CD8-positive, alpha-beta memory T cell (primary cell): Measurements from ENCODE around the gene RNF115. TPM values are rescaled to one million over a fixed set of nuclear protein-coding genes. Genes with fewer than 3 reads are reported as not detected.

ENCODE experiments used
- CTCF ChIA-PET: fragments of 350-600 bp; sonication (Branson Sonifier 250); formaldehyde crosslinking; loops from one replicate; lab custom pipeline; 2021; ENCODE audit warnings: antibody characterized with exemption; lab: Charles Lee
- POLR2A ChIA-PET: fragments of 350-600 bp; sonication (Branson Sonifier 250); formaldehyde crosslinking; loops from one replicate; lab custom pipeline; 2021; ENCODE audit warnings: antibody characterized with exemption; lab: Charles Lee
- DNase-seq, 5 donors: peaks; one replicate each; pipeline versions ENCODE4 v3.0.0 to v3.0.0-alpha.2; 2020 to 2022; ENCODE audit warnings: mixed read lengths in 1 of 5
- H3K27ac ChIP-seq: one replicate; pipeline ENCODE4 v1.7.0; 2013; ENCODE audit warnings: low read depth, mild to moderate bottlenecking, low read length, moderate library complexity
- H3K27me3 ChIP-seq: 2 replicates; pipeline ENCODE4 v1.7.0; 2013; ENCODE audit warnings: low read length, mild to moderate bottlenecking; ENCODE audit not compliant: insufficient read depth, poor library complexity, severe bottlenecking
- H3K36me3 ChIP-seq: 2 replicates; pipeline ENCODE4 v1.7.0; 2013; ENCODE audit warnings: mild to moderate bottlenecking, low read length, moderate library complexity; ENCODE audit not compliant: insufficient read depth
- H3K4me1 ChIP-seq: 2 replicates; pipeline ENCODE4 v1.7.0; 2013; ENCODE audit warnings: mild to moderate bottlenecking, low read length, moderate library complexity; ENCODE audit not compliant: insufficient read depth
- H3K4me3 ChIP-seq: 2 replicates; pipeline ENCODE4 v1.7.0; 2013; ENCODE audit warnings: mild to moderate bottlenecking, low read length
- H3K9me3 ChIP-seq: 2 replicates; pipeline ENCODE4 v1.7.0; 2013; ENCODE audit warnings: mild to moderate bottlenecking, low read length
- H3K27ac Mint-ChIP-seq, 8 donors: one replicate each; pipeline ENCODE4 v1.8.0; 2020 to 2021; ENCODE audit warnings: mixed read lengths in 8 of 8, mild to moderate bottlenecking in 6 of 8, inconsistent platforms in 3 of 8, moderate library complexity in 3 of 8
- H3K27me3 Mint-ChIP-seq, 2 donors: one replicate each; pipeline ENCODE4 v1.8.0; 2020 to 2021; ENCODE audit warnings: mixed read lengths in 2 of 2, mild to moderate bottlenecking in 1 of 2, moderate library complexity in 1 of 2
- H3K36me3 Mint-ChIP-seq, 3 donors: one replicate each; pipeline ENCODE4 v1.8.0; 2020 to 2021; ENCODE audit warnings: mixed read lengths in 3 of 3, inconsistent platforms in 1 of 3, mild to moderate bottlenecking in 1 of 3
- H3K4me1 Mint-ChIP-seq, 3 donors: one replicate each; pipeline ENCODE4 v1.8.0; 2020 to 2021; ENCODE audit warnings: mixed read lengths in 3 of 3, inconsistent platforms in 1 of 3, mild to moderate bottlenecking in 1 of 3
- H3K4me3 Mint-ChIP-seq, 7 donors: one replicate each; pipeline ENCODE4 v1.8.0; 2020 to 2021; ENCODE audit warnings: mixed read lengths in 7 of 7, mild to moderate bottlenecking in 6 of 7, moderate library complexity in 4 of 7, inconsistent platforms in 2 of 7
- H3K9me3 Mint-ChIP-seq, 5 donors: one replicate each; pipeline ENCODE4 v1.8.0; 2020 to 2022; ENCODE audit warnings: mixed read lengths in 5 of 5, mild to moderate bottlenecking in 3 of 5, moderate library complexity in 2 of 5, inconsistent platforms in 1 of 5
- polyA plus RNA-seq: library from polyadenylated mRNA; unstranded; fragments of 300-500 nt; fragmentation: Illumina TruSeq; gene quantifications from one replicate; pipeline ENCODE4 v1.2.3, GENCODE V29; 2021
- total RNA-seq, 2 experiments: library from RNA; stranded (reverse); gene quantifications; one replicate each; pipeline ENCODE4 v1.2.3, GENCODE V29; 2021

Gene RNF115
- total and polyA plus RNA-seq, 3 experiments from 2014 or later: 9.1 to 17.8 (median 16.9) TPM

DNA sequence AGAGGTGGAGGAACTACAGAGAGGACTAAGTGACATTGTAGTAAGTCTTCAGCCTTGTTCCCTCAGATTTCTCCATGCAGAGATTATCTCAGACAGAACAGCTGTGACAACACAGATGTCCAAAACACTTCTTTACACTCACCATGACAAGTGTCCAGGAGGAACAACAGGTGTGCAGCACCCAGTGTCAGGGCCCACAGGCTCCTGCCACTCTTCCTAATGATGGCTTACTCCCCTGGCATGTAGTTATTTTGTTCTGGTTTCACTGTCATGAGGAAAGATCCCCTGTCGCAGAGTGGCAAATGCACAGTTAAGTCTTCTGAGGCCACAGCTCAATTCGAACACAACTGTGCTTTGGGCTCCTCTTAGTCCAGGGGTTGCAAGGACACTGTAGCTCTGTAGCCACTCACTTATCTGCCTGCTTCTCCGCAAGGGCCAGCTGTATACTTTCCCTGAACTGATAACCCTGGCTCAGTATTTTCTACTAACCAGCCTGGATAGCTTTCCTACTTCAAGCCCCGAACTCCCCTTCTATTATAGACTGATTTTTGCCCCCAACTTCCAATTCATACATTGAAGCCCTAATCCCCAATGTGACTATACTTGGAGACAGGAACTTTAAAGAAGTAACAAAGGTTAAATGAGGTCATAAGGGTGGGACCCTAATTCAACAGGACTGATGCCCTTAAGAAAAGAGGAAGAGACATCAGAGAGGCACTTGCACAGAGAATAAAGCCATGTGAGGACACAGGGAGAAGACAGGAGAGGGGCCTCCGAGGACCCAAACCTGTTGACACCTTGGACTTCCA lies 127.9 kb downstream of the RNF115 start:
- no peak for DNase-seq
- Histone ChIP-seq H3K27ac (no peak overlapping the region), H3K4me1 (peaks cover 4% of the 10 kb centered on the region), H3K9me3 (no peaks in the 10 kb centered on the region), H3K4me3 (no peak overlapping the region), H3K36me3 (no peaks in the 10 kb centered on the region), H3K27me3 (no peaks in the 10 kb centered on the region)
- peaks cover 0 to 2% (median 0%) of the 10 kb centered on the region in 3 donors for H3K36me3 Mint-ChIP-seq
- H3K27me3 Mint-ChIP-seq: no peaks in the 10 kb centered on the region
- no peak overlapping the region for H3K4me3 Mint-ChIP-seq
- peaks cover 11 to 15% (median 13%) of the 10 kb centered on the region in 3 donors for H3K4me1 Mint-ChIP-seq
- no peaks in the 10 kb centered on the region for H3K9me3 Mint-ChIP-seq
- CTCF ChIA-PET: no interaction called here
- POLR2A ChIA-PET: no interaction called here
- H3K27ac Mint-ChIP-seq: peak overlapping the region in 1 of 8 donors; percentile 20

DNA sequence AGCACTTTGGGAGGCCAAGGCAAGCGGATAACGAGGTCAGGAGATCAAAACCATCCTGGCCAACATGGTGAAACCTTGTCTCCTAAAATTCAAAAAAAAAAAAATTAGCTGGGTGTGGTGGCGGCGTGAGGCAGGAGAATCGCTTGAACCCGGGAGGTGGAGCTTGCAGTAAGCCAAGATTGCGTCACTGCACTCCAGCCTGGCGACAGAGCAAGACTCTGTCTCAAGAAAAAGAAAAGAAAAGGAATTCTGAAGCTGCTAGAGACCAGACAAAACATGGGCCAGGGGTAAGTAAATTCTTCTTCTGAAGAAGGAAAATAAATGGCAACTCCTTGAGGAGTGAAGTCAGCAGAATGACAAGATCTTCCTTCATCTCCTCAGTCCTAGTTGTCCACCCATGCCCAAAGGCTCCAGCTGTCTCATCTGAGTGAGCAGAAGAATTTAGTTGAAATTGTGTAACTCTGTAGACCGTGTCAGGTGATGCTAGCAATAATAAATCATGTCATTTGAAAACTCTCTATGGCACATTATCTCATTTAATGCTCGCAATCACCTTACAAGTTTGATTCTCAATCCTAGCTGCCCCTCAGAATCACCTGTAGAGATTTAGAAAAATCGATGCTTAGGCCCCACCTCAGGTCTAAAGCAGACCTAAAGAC lies 131.0 kb downstream of the RNF115 start:
- H3K9me3 ChIP-seq: no peaks in the 10 kb centered on the region
- Mint-ChIP-seq H3K27ac (no peak overlapping the region), H3K4me3 (no peak overlapping the region), H3K27me3 (no peaks in the 10 kb centered on the region), H3K36me3 (peaks cover 0 to 2% (median 0%) of the 10 kb centered on the region in 3 donors), H3K9me3 (no peaks in the 10 kb centered on the region), H3K4me1 (peaks cover 38 to 45% (median 41%) of the 10 kb centered on the region in 3 donors)
- no peaks in the 10 kb centered on the region for H3K36me3 ChIP-seq
- H3K27me3 ChIP-seq: no peaks in the 10 kb centered on the region
- no peak for DNase-seq
- ChIA-PET POLR2A (no interaction called here), CTCF (interaction anchor here (1.6 to 1.7 kb wide), 2 partner anchors 11 to 28 kb away, joined by 4 to 7 read pairs; no protein-coding TSS in a partner anchor)
- no peak overlapping the region for H3K4me3 ChIP-seq
- H3K4me1 ChIP-seq: peaks cover 35% of the 10 kb centered on the region
- H3K27ac ChIP-seq: no peak overlapping the region

DNA sequence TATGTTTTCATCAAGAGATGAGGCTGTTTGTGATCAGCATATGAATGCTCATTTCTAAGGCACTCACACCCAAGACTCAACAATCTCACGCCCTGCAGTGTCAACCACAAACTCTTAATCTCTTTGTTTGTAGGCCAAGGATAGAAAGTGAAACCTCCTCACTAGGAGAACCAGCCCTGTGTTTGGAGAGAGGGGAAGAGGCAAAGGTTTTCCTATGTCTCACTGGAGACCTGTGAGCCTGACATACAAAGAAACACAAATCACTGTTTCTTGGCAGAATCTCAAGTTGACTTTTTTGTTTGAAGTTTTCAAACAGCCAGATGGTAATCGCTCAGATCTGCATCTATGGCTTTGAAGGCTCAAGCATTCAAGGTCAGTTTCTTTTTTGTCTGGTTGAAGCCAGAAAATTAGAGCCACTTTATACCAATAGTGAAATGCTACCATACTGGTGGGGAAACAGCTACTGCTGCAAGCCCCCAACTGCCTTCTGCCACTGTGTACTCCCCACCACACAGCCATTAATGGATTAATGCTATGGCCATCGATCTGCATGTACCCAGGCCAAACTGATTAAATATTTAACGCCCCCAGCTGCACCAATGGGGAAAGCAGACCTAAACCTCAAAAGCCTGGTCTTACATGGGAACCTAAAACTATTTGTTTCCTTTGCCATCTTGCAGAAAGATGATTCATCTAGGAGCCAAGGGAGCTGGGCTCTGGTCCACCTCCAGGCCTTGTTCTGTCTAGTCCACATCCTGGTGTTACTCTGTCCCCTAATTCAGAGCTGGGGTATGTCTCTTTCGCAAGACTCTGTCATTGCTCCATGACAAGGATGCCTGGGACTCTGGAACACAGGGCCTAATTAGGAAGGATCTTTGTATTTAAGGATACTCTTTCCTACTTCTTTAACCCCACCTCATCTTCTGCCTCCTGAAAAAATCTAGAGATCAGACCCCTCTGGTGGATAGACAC lies 133.0 kb downstream of the RNF115 start:
- no peaks in the 10 kb centered on the region for H3K9me3 ChIP-seq

DNA sequence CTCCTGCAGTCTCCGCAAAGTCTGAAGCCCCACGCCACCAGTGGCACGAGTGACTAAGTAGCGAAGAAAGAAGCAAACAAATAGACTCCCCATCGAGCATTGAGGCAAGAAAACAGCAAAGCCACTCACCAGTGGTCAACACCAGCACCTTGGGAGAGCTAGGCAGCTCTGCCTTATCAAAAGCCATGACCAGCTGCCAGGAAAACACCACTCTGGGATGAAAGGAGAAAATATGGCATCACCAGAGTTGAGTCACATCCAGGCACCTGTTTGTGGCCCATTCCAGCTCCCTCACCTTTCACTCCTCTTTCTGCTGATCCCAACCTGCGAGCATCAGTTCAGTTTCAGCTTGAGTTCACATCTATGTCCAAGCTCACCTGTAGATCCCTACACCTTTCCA lies 134.0 kb downstream of the RNF115 start:
- peaks cover 35% of the 10 kb centered on the region for H3K4me1 ChIP-seq
- H3K27ac Mint-ChIP-seq: peak overlapping the region; percentile 75 to 95 (median 88)
- no peaks in the 10 kb centered on the region for H3K9me3 ChIP-seq
- peaks cover 0 to 2% (median 0%) of the 10 kb centered on the region in 3 donors for H3K36me3 Mint-ChIP-seq
- H3K4me3 Mint-ChIP-seq: peak overlapping the region; percentile 35 to 78 (median 65)
- H3K4me3 ChIP-seq: peak overlapping the region; percentile 7
- H3K27me3 ChIP-seq: no peaks in the 10 kb centered on the region
- H3K27ac ChIP-seq: no peak overlapping the region
- no peak for DNase-seq
- H3K27me3 Mint-ChIP-seq: no peaks in the 10 kb centered on the region
- H3K36me3 ChIP-seq: no peaks in the 10 kb centered on the region
- H3K9me3 Mint-ChIP-seq: no peaks in the 10 kb centered on the region
- CTCF ChIA-PET: interaction anchor here (0.7 kb wide), 1 partner anchor 32 kb away, joined by 3 read pairs; no protein-coding TSS in a partner anchor
- POLR2A ChIA-PET: no interaction called here
- H3K4me1 Mint-ChIP-seq: peaks cover 38 to 47% (median 39%) of the 10 kb centered on the region in 3 donors

More for the DNA sequence above, 133.0 kb downstream of the RNF115 start:
- H3K27me3 ChIP-seq: no peaks in the 10 kb centered on the region
- H3K36me3 ChIP-seq: no peaks in the 10 kb centered on the region
- peak; percentile 15 to 60 (median 18) for DNase-seq
- Mint-ChIP-seq H3K36me3 (peaks cover 0 to 2% (median 0%) of the 10 kb centered on the region in 3 donors), H3K4me1 (peaks cover 39 to 50% (median 41%) of the 10 kb centered on the region in 3 donors), H3K9me3 (no peaks in the 10 kb centered on the region), H3K27me3 (no peaks in the 10 kb centered on the region), H3K27ac (peak overlapping the region; percentile 72 to 95 (median 87)), H3K4me3 (peak overlapping the region; percentile 2 to 78 (median 65))
- ChIA-PET CTCF (interaction anchor here (1.6 to 1.7 kb wide), 3 partner anchors 13 to 31 kb away, joined by 4 to 7 read pairs (median 5); no protein-coding TSS in a partner anchor), POLR2A (no interaction called here)
- H3K27ac ChIP-seq: no peak overlapping the region
- H3K4me1 ChIP-seq: peaks cover 35% of the 10 kb centered on the region
- H3K4me3 ChIP-seq: no peak overlapping the region

DNA sequence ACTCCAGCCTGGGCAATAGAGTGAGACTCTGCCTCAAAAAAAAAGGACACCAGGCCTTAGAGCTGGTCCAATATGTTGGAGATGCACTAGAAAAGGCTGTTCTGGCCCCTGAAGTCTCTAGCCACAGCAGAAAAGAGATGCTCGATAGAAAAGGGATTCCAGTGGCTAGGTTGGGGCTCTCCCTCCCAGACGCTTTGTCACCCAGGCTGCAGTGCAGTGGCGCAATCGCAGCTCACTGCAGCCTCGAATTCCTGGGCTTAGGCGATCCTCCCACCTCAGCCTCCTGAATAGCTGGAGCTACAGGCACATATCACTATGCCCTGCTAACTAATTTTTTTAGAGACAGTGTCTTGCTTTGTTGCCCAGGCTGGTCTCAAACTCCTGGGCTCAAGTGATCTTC lies 135.0 kb downstream of the RNF115 start:
- Mint-ChIP-seq H3K36me3 (peaks cover 0 to 2% (median 0%) of the 10 kb centered on the region in 3 donors), H3K27me3 (no peaks in the 10 kb centered on the region), H3K4me1 (peaks cover 38 to 47% (median 39%) of the 10 kb centered on the region in 3 donors), H3K4me3 (peak overlapping the region in 4 of 7 donors; percentile 35 to 82 (median 62)), H3K9me3 (no peaks in the 10 kb centered on the region), H3K27ac (peak overlapping the region in 7 of 8 donors; percentile 75 to 95 (median 89))
- CTCF ChIA-PET: interaction anchor here (1.5 kb wide), 1 partner anchor 32 kb away, joined by 5 read pairs; no protein-coding TSS in a partner anchor
- Histone ChIP-seq H3K4me1 (peaks cover 35% of the 10 kb centered on the region), H3K36me3 (no peaks in the 10 kb centered on the region), H3K27me3 (no peaks in the 10 kb centered on the region), H3K9me3 (no peaks in the 10 kb centered on the region), H3K27ac (no peak overlapping the region), H3K4me3 (no peak overlapping the region)
- POLR2A ChIA-PET: no interaction called here
- no peak for DNase-seq

Other genes starting within 250 kb of the RNF115 start
- gene GPR89A, start 216.1 kb downstream of the RNF115 start, total RNA-seq: 10 to 100 TPM; 25.0 to 31.0 TPM
- 20.8 TPM for gene GPR89A, start 216.1 kb downstream of the RNF115 start, polyA plus RNA-seq
- gene PDZK1, start 116.7 kb downstream of the RNF115 start, total RNA-seq: not detected
- gene PDZK1, start 116.7 kb downstream of the RNF115 start, polyA plus RNA-seq: 0.53 TPM
- 10 to 100 TPM; 22.3 to 24.6 TPM for gene CD160, start 104.6 kb downstream of the RNF115 start, total RNA-seq
- 31.6 TPM for gene CD160, start 104.6 kb downstream of the RNF115 start, polyA plus RNA-seq
- gene POLR3C, start 105 bp upstream of the RNF115 start, total RNA-seq: 10 to 100 TPM; 53.1 to 54.1 TPM
- 47.5 TPM for gene POLR3C, start 105 bp upstream of the RNF115 start, polyA plus RNA-seq
- 1 to 10 TPM; 1.6 to 2.2 TPM for gene NUDT17, start 21.5 kb upstream of the RNF115 start, total RNA-seq
- 2.8 TPM for gene NUDT17, start 21.5 kb upstream of the RNF115 start, polyA plus RNA-seq
- gene PIAS3, start 35.0 kb upstream of the RNF115 start, total RNA-seq: 10 to 100 TPM; 16.7 to 18.3 TPM
- 21.2 TPM for gene PIAS3, start 35.0 kb upstream of the RNF115 start, polyA plus RNA-seq
- 1 to 10 TPM in 1 of 2 experiments, under 1 TPM in 1; 0.80 to 1.0 TPM for gene ANKRD35, start 61.8 kb upstream of the RNF115 start, total RNA-seq
- gene ANKRD35, start 61.8 kb upstream of the RNF115 start, polyA plus RNA-seq: 1.3 TPM
- gene ITGA10, start 86.0 kb upstream of the RNF115 start, total RNA-seq: 1 to 10 TPM; 2.2 to 3.4 TPM
- not detected for gene ITGA10, start 86.0 kb upstream of the RNF115 start, polyA plus RNA-seq
- gene PEX11B, start 94.6 kb upstream of the RNF115 start, total RNA-seq: 10 to 100 TPM; 42.0 to 43.1 TPM
- gene PEX11B, start 94.6 kb upstream of the RNF115 start, polyA plus RNA-seq: 46.9 TPM
- gene RBM8A, start 103.4 kb upstream of the RNF115 start, total RNA-seq: 100 to 1,000 TPM; 387 to 397 TPM
- 192 TPM for gene RBM8A, start 103.4 kb upstream of the RNF115 start, polyA plus RNA-seq
- gene LIX1L, start 133.9 kb upstream of the RNF115 start, total RNA-seq: 10 to 100 TPM; 41.8 to 42.6 TPM
- gene LIX1L, start 133.9 kb upstream of the RNF115 start, polyA plus RNA-seq: 33.5 TPM
- gene ANKRD34A, start 140.5 kb upstream of the RNF115 start, total RNA-seq: 1 to 10 TPM; 6.9 to 8.7 TPM
- gene ANKRD34A, start 140.5 kb upstream of the RNF115 start, polyA plus RNA-seq: 0.97 TPM
- gene POLR3GL, start 140.6 kb upstream of the RNF115 start, total RNA-seq: 10 to 100 TPM; 21.6 to 22.8 TPM
- 103 TPM for gene POLR3GL, start 140.6 kb upstream of the RNF115 start, polyA plus RNA-seq
- 100 to 1,000 TPM; 167 to 170 TPM for gene TXNIP, start 172.5 kb upstream of the RNF115 start, total RNA-seq
- 4,579 TPM for gene TXNIP, start 172.5 kb upstream of the RNF115 start, polyA plus RNA-seq
- gene HJV, start 197.6 kb upstream of the RNF115 start, total RNA-seq: not detected
- not detected for gene HJV, start 197.6 kb upstream of the RNF115 start, polyA plus RNA-seq